Measurements from ENCODE around the gene RGS4. TPM values are rescaled to one million over a fixed set of nuclear protein-coding genes. Genes with fewer than 3 reads are reported as not detected.

Gene RGS4
- total RNA-seq, 1 donor from 2014 or later: 20.8 TPM

Other genes starting within 250 kb of the RGS4 start
- gene CCDC190, start 208.2 kb upstream of the RGS4 start, total RNA-seq: not detected in 2 replicates
- 1.8 and 5.8 TPM in 2 replicates for gene RGS5, start 133.6 kb downstream of the RGS4 start, total RNA-seq